ENCODE measurements around the gene CD247.
A peak's percentile ranks its signal among the peaks of the same experiment; 100 is the strongest.

Gene CD247

GRCh38 chr1:167512046-167512654 is 6.2 kb downstream of the CD247 start:
- DNase-seq (ENCODE audit: low spot score), result no peak

- no peak for DNase-seq (ENCODE audit: low spot score)
Observed at GRCh38 chr1:167511374-167511986, 6.8 kb downstream of the CD247 start.

- DNase-seq (ENCODE audit: low spot score), result no peak
Observed at GRCh38 chr1:167510881-167511280, 7.4 kb downstream of the CD247 start.

GRCh38 chr1:167510244-167510643 is 8.1 kb downstream of the CD247 start:
- no peak for DNase-seq (ENCODE audit: low spot score)

- no peak for DNase-seq (ENCODE audit: low spot score)
Observed at GRCh38 chr1:167509587-167509986, 8.7 kb downstream of the CD247 start.

GRCh38 chr1:167507719-167508118 is 10.6 kb downstream of the CD247 start:
- DNase-seq (ENCODE audit: low spot score), result no peak

GRCh38 chr1:167504467-167504827 is 13.9 kb downstream of the CD247 start:
- DNase-seq (ENCODE audit: low spot score), result no peak

GRCh38 chr1:167503626-167504466 is 14.5 kb downstream of the CD247 start:
- no peak for DNase-seq (ENCODE audit: low spot score)

- DNase-seq (ENCODE audit: low spot score), result no peak
Observed at GRCh38 chr1:167502719-167503462, 15.4 kb downstream of the CD247 start.

GRCh38 chr1:167502192-167502551 is 16.2 kb downstream of the CD247 start:
- no peak for DNase-seq (ENCODE audit: low spot score)

- no peak for DNase-seq (ENCODE audit: low spot score)
Observed at GRCh38 chr1:167501515-167502191, 16.7 kb downstream of the CD247 start.

- DNase-seq (ENCODE audit: low spot score), result peak; percentile 72
Observed at GRCh38 chr1:167500283-167500860, 18.0 kb downstream of the CD247 start.

GRCh38 chr1:167499664-167500101 is 18.6 kb downstream of the CD247 start:
- DNase-seq (ENCODE audit: low spot score), result no peak

GRCh38 chr1:167499106-167499505 is 19.2 kb downstream of the CD247 start:
- DNase-seq (ENCODE audit: low spot score), result no peak

GRCh38 chr1:167496797-167497619 is 21.3 kb downstream of the CD247 start:
- no peak for DNase-seq (ENCODE audit: low spot score)

GRCh38 chr1:167493372-167493771 is 25.0 kb downstream of the CD247 start:
- DNase-seq (ENCODE audit: low spot score), result no peak

GRCh38 chr1:167492481-167492910 is 25.8 kb downstream of the CD247 start:
- DNase-seq (ENCODE audit: low spot score), result no peak

- DNase-seq (ENCODE audit: low spot score), result no peak
Observed at GRCh38 chr1:167491586-167492461, 26.5 kb downstream of the CD247 start.

GRCh38 chr1:167490765-167491164 is 27.6 kb downstream of the CD247 start:
- no peak for DNase-seq (ENCODE audit: low spot score)

Data from CD4-positive, alpha-beta T cell treated with Interleukin-15 for 4 hours (primary cell).